Embryonic facial prominence (tissue), 1 donor: ENCODE measurements around the gene DNAL4.

Experiments used
- DNase-seq: peaks from one replicate; pipeline ENCODE4 v3.0.0-alpha.2; 2016; ENCODE audit errors: extremely low spot score

DNAL4 gene

GRCh38 chr22:38740116-38740723, 53.7 kb downstream of the DNAL4 start:
- no peak for DNase-seq

GRCh38 chr22:38739300-38740055, 54.5 kb downstream of the DNAL4 start:
- no peak for DNase-seq

DNA sequence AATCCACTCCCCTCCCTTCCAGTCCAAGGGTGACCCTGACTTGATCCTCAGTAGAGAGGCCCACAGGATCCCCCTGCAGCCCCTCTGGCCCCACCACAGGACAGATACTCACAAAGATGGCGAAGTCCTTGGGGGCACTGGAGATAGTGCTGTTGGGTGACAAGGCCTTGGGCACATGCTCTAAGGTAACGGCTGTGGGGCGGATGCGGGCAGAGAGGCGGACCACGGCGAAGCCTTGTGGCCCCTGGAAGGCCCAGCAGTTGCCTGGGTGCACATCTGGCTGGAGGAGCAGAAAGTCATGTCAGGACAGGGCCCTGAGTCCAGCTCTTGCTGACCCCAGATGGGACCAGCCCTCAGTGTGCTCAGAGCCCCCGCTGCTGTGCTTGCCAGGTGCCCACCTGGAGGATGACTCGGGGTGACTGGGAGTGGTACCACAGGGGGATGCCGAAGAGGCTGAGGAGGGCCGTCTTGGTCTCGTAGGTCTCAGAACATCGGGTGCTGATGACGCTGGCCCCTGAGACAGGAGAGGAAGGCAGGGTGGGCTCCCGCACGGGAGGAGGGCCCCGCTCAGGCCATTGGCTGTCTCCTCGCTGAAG, 55.4 kb downstream of the DNAL4 start:
- no peak for DNase-seq

- no peak for DNase-seq
Measured at GRCh38 chr22:38737302-38738060, 56.5 kb downstream of the DNAL4 start.

- no peak for DNase-seq
Measured at GRCh38 chr22:38736257-38736570, 57.7 kb downstream of the DNAL4 start.

GRCh38 chr22:38735465-38736256, 58.3 kb downstream of the DNAL4 start:
- no peak for DNase-seq

DNA sequence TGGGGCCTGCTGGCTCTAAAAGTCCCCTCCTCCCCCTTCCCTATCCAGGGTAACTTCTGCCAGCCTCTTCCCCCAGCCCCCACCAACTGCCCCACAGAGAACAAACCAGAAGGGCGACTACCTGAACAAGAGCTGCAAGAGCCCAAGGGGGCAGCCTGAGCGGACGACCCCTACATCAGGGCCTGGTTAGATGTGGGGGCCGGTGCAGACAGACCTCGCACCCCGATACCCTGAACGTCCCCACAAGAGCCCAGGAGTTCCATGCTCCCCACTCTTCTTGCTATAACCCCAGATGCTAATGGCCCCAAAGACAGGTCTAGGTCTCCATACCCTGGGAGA, 58.8 kb downstream of the DNAL4 start:
- DNase-seq, result no peak

GRCh38 chr22:38734421-38735100, 59.4 kb downstream of the DNAL4 start:
- DNase-seq, result no peak

- DNase-seq, result no peak
Measured at GRCh38 chr22:38733724-38734381, 60.1 kb downstream of the DNAL4 start.

GRCh38 chr22:38733329-38733723, 60.6 kb downstream of the DNAL4 start:
- no peak for DNase-seq

DNA sequence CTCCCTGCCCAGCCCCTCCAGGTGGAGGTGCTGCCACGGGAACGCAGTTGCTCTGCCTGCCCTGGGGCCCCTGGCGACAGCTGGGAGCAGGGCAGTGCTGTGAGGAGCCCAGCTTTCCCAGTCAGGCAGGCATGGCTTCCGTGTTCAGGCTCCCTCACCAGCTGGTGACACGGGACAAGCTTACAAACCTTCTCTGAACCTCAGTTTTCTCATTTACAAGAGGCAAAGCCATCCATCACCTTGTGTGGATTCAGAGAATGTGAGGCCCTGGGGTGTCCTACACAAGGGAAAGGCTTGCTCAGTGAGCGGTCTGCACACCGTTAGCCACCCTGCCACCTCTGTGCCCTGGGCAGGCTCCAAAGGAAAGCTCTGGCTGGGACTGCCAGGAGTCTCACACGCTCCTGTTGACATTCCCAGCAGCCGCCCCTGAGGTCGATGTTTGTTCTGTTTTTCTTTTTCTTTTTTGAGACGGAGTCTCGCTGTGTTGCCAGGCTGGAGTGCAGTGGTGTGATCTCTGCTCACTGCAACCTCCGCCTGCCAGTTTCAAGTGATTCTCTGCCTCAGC, 61.6 kb downstream of the DNAL4 start:
- no peak for DNase-seq

GRCh38 chr22:38731703-38732161, 62.2 kb downstream of the DNAL4 start:
- DNase-seq, result no peak

DNA sequence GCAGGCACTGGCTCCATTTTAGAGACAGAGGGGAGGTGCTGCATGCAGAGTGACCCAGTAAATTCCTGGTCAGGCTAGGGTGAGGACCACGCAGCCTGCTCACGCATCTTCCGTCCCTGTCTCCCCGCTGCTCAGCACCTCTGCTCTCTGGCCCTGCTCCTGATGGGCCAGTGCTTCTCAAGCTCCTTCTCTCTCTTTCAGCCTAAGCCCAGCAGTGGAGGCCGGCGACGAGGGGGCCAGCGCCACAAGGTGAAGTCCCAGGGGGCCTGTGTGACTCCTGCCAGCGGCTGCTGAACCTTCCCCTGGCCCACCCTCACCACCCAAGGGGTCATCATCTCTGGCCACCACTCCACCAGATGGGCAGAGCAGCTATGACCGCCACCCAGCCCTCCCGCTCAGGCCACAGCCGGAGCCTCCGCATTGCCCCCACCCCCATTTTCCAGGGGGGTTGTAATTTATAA, 63.5 kb downstream of the DNAL4 start:
- no peak for DNase-seq

- DNase-seq, result no peak
Measured at GRCh38 chr22:38729946-38730345, 64.0 kb downstream of the DNAL4 start.

GRCh38 chr22:38728871-38729796, 64.8 kb downstream of the DNAL4 start:
- DNase-seq, result no peak
